Measurements from ENCODE around the gene ARL14EPL.

DNA sequence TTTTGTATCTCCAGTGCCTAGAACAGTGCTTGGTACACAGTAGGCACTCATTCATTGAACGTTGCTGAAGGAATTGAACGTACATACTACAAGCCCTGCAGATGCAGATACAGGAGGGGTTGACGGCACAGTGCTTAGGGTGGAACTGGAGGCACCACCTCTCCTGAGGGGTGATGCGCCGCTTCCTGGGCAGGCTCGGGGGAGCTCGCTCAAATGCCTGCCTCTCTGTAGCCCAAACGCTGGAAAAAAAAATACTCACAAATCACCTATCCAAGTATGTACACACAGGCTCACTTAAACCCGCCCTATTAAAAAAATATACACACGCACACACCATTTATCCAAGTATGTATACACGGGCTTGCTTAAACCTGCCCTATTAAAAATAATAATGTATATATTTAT, 52.0 kb downstream of the ARL14EPL start:
- TF ChIP-seq CTCF (IDR thresholded peaks at IDR 0.05; ENCODE audit: insufficient read depth, low read length) (no peak), POLR2AphosphoS5 (IDR thresholded peaks at IDR 0.05; ENCODE audit: low read depth) (no peak), GABPA (IDR thresholded peaks at IDR 0.05; ENCODE audit: low read depth) (no peak), REST (IDR thresholded peaks at IDR 0.05; ENCODE audit: insufficient replicate concordance, low read depth) (no peak), SPI1 (IDR thresholded peaks at IDR 0.05; ENCODE audit: borderline replicate concordance, low read depth) (no peak)

Measured in HL-60 (cell line).